SIG-M5 (cell line): ENCODE results near the gene THADA.

ENCODE experiments used
- DNase-seq: peaks from one replicate; lab custom pipeline; 2025; lab: John Stamatoyannopoulos, UW

THADA gene

DNA sequence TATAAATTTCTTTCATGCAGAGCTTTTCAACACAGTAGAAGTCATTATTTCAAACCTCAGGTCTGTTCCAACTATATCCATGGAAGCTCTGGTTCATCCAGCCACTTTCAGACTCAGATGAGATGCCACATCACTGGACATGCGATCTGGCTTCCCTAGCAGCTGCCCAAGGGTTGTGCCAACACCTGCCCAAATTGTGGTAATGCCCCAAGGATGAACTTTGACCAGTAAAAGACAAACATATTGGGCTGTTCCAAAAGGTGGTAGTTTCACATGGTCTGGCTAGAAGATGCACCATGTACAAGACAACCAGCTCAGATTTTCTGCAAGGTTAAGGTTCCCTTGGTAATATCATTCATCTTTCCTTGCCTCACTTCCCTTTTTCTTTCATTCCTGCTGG is 101.9 kb downstream of the THADA start:
- DNase-seq = no peak

DNA sequence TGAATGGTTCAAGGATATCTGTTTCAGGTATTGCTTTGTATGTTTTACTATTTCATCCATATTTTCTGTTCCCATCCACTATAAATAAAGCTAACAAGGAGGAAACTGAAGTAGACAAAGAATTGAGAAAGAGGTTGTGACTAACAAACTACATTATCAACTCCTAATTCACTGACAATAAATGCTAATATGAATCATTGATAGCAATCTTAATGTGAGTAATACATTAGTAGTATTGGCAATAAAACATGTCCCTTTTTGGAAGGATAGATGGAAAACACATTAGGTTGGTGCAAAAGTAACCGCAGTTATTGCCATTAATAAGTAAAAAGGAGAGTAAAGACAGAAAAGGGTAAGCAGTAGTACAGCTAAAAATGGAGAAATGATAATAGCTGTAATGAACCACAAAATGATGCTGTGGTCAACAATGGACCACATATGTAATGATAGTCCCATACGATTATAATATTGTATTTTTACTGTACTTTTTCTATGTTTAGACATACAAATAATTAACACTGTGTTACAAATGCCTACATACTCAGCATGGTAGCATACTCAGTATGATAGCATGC is 104.7 kb downstream of the THADA start:
- DNase-seq = no peak

DNA sequence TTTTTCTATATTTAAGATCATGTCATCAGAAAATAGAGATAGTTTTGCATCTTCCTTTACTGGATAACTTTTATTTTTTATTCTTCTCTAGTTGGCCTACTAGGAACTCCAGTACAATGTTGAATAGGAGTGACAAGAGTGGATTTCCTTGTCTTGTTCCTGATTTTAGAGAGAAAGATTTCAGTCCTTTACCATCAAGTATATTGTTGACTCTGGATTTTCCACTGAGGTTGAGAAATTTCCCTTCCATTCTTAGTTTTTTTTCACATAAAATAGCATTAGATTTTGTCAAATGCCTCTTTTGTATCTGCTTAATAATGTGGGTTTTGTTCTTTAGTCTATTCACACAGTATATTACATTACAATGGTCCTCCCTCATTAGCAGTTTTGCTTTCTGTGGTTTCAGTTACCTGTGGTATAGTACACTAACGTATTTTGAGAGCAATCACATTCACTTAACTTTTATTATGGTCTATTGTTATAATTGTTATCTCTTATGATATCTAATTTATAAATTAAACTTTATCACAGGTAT is 105.5 kb downstream of the THADA start:
- no peak for DNase-seq

DNA sequence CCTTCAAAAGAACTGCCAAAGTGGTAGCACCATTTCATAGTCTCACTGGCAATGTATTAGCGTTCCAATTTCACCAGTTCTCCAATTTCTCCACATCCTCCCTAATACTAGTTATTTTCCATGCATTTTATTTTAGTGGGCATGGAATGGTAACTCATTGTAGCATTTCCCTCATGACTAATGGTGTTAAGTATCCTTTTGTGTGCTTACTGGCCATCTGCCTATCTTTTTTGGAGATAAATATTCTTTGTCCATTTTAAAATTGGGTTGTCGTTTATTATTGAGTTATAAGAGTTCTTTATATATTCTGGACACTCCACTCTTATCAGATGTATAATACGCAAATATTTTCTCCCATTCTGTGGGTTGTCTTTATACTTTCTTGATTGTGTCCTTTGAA is 107.1 kb downstream of the THADA start:
- no peak for DNase-seq

DNA sequence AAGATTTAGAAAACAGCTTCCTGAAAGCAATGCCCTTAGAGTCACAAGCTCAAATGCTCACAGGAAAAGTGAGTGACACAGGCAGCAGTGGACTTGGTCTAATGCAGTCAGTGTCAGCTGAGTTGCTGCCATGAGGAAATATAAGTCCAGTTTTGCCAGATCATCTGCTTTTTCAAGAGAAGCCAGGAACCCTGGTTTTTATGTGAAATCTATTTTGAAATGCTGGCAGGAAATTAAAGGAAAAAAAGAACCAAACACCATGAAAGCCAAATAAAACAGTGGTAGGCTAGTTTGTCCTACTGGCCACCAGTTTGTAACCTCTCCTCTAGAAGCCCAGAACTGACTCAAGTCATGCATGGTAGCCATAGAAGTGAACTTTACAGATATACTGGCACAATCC is 109.2 kb downstream of the THADA start:
- DNase-seq = no peak

DNA sequence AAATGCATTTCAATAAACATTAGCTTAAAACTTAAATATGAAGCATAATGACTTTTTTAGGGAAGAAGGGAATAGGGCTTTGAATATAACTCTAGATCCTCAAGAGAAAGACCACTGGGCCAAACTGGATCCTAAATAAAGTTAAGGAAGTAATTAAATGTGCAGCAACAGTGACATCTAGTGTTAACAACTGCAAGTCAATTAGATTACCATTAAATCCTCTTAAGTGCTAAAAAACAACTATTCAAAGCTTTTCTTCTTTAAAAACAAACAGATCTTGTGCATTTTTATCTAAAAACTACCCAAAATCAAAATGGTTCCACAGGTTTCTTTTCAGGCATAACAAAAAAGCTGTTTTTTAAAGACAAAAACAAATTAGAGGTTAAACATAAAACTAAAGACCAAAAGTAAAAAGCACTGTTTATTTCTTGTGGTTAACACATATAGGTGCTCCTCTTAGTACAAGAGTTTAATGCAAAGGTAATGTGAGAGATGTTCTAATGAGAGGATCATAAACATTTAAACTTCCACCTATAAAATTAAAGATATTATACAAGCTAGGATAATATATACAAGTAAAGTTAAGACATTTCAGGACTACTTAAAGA is 111.4 kb downstream of the THADA start:
- peak; percentile 49 for DNase-seq

DNA sequence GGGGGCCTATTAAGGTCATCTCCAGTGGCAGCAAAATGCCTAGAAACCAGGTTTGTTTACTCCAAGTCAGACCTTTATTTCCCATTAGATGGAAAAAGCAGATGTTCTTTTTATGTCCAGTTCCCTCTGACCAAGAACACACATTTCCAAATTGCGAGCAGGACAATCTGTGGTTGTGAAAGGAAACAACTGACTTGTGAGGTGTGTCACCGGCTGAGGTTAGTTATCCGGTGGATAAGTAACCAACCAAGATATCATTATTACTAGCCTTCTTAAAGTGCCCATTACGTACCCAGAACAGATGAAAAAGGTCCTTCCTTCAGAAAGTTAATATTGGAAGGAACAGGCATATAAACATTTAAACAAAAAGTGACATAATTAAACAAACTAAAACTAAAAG is 112.9 kb downstream of the THADA start:
- DNase-seq = no peak

DNA sequence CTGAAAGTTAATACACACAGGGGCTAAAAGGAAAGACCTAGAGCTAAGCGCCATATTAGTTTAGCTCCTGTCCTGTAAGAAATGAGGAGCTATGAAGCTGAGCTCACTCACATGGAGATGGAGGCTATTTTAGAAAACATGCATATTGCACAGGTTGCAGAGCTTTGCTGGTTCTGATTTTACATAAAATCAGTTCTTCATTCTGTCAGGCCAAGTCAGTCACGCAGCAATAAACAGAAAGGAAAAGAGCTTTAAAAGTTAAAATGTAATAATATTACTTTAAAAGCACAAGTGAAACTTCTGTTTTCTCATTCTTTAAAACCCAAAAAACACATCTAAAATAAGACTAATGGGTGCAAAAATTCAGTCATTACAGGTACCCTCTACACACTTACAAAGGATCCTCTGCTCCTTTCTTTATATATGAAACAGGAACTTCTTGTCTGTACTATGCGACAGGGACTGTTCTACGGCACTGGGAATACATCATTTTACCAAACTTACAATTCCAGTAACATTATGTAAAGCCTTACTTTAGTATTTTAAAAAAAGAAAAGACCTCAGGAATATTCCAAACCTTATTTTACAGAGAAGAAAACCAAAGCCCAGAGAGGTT is 113.8 kb downstream of the THADA start:
- no peak for DNase-seq

DNA sequence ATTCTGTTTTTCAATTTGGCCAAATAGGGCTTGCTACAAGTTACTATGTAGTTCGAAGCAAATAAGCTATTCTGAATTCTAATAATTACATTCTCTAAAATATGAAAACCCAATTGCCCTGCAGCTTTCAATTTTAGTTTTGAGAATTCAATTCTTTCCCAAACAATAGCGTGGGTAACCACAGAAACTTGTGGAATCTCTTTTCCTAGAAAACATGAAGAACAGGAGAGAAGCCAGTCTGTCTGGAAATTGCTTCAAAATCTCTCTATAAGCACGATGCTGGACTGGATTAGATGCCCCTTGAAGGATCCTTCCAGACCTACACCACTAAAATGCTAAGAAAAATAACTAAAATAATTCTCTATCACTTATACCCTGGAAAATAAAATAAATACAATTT is 115.0 kb downstream of the THADA start:
- no peak for DNase-seq

DNA sequence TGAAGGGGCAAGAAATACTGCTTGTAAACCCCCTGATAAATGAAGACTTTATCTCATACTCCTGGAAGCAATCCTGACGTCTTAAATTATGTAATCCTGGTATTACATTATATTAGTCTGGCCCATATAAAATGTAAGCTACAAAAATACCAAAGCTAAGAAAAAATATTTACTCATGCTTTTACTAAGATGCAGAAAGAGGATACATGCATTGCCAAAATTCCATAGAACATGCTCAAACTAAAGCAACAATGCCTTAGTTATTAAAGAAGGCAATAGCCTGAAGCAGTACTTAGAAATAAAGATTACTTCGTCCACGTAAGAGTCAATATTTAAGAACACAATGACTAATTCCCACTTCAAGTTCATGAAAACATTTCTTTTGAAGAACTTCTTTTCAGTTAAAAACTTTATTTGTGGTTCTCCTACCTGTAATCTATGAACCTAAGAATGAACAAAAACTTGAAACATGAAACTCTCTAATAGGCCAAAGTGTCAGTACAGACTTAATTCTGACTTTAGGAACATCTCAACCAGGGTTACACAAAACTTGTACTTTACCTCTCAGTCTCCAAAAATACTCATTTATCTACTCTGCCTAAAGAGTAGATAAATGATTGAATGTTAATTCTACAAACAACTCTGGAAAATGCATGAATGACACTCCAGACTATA is 117.3 kb downstream of the THADA start:
- DNase-seq = no peak

DNA sequence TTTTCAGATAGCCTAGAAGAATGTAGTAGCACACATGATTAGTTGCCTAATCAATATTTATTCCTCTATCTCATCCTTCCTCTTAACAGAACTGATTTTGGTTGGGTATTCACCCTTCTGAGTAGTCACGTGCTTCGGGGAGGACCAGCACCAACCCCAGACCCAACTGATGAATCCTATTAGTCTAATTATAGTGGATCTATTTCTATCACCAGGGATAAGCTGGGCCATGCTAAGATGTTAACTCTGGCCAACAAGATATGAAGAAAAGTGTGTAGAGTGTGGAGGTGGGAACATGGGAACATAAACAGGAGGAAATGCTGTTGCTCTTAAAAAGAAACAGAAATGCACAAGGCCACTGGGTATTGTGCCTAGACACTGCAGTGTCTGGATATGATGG is 119.9 kb downstream of the THADA start:
- no peak for DNase-seq

DNA sequence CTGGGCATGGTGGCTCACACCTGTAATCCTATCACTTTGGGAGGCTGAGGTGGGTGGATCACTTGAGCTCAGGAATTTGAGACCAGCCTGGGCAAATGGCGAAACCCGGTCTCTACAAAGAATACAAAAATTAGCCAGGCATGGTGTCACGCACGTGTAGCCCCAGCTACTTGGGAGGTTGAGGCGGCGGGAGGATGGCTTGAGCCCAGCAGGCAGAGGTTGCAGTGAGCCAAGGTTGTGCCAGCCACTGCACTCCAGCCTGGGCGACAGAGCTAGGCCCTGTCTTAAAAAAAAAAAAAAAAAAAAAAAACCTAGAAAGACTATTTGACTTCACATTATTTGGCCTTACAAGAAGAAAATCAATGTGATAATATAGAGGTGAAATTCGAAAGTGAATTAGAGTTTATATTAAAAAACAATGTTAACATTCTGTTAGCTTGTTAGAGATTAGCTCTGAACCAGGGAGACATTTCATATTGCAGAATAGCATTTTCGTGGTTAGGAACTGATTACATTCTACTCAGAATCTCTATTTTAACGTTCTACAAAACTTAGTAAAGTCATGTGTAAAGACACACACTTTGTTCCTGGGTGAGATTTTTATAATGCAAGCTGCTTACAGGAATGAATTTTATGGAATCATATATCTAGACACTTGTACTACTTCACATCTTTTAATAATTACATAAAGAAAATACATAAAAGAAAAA is 120.5 kb downstream of the THADA start:
- no peak for DNase-seq

DNA sequence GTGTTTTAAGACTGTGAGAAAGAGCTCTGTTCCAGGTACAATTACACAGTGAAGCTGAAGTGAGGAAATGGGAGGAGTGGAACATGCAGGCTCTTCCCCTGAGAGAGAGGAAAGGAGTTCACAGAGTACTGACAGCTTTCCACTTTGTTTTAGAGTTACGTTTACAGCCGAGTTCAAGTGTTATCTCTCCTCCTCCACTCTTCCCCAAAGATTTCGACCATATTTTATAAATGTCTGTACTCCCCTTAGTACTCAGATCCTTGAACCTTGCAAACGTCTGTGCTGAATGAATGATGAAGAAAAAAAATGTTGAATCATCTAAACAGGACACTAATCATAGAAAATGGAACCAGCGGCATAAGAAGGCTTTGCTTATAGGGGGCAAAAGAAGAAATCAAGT is 121.6 kb downstream of the THADA start:
- no peak for DNase-seq

DNA sequence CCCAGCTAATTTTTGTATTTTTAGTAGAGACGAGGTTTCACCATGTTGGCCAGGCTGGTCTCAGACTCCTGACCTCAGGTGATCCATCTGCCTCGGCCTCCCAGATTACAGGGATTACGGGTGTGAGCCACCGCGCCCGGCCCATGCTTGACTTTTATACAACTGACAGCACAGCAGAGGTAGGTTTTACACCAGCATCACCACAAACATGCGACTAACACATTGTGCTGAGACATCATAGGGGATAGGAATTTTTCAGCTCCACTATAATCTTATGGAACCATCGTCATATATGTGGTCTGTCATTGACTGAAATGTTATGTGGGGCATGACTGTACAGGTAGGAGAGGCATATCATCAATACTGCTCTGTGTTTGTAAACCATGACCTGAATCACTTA is 122.1 kb downstream of the THADA start:
- DNase-seq = no peak

DNA sequence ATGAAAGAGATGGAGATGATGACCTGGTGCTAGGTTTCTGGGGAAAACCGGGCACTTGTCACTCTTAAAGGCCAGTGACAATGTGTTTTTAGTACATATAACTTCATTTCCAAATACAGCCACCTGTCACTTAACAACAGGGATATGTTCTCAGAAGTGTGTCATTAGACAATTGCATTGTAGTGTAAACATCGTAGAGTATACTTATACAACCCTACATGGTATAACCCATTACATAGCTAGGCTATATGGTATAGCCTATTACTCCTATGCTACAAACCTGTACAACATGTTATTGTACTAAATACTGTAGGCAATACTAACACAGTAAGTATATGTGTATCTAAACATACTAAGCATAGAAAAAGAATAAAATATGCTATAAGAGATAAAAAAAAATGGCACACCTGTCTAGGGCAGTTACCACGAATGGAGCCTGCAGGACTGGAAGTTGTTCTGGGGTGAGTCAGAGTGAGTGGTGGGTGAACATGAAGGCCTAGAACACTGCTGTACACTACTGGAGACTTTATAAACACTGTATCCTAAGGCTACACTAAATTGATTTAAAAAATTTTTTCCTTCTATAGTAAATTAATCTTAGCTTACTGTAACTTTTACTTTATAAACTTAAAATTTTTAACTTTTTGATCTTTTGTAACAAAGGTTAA is 123.2 kb downstream of the THADA start:
- DNase-seq = no peak

DNA sequence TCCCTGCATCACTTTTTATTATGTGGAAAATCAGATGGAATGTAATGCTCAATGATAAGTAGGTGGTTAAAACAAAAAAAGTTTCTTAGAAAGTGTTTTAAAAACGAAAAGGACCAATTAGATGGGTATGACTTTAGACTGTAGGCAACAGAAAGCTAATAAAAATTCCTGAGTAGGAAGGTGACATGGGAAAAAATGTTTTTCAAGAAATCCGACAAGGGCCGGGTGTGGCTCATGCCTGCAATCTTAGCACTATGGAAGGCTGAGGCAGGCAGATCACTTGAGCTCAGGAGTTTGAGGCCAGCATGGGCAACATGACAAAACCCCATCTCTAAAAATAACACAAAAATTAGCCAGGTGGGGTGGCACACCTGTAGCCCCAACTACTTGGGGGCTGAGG is 126.1 kb downstream of the THADA start:
- DNase-seq = no peak

DNA sequence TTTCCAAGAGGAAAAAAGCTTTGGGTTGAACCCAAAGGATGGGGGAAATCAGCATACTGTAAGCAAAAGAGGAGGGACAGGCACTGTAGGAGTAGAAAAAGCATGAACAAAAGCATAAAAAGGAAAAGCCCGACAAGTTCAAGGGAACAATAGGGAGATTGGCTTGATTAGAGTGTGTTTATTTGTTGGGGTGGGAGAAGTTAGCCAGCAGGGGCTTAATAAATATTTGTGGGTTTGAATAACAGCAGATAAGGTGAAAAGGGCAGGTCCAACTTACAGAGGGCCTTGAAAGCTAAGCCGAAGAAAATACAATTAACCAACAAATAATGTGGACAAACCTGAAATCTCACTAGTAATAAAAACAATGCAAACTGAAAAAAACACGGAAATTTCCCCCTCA is 126.7 kb downstream of the THADA start:
- DNase-seq = no peak

DNA sequence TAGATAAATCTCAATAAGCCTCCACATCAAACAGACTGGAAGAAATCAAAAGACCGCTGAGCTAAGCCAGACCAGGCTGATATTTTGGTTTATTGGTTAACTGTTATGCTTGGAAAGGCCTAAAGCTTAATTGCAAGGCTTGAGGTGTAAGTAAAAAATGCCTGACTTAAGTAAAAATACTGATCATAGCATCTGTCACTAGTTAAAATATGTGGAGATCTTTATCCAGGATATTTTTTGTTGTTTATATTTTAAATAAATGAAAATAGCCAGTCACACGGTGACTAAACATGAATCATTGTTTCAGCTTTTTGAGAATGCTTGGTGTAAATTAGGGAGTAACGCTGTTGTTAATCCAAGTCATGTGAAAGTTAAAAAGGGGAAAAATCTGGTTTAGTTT is 127.9 kb downstream of the THADA start:
- DNase-seq = no peak

DNA sequence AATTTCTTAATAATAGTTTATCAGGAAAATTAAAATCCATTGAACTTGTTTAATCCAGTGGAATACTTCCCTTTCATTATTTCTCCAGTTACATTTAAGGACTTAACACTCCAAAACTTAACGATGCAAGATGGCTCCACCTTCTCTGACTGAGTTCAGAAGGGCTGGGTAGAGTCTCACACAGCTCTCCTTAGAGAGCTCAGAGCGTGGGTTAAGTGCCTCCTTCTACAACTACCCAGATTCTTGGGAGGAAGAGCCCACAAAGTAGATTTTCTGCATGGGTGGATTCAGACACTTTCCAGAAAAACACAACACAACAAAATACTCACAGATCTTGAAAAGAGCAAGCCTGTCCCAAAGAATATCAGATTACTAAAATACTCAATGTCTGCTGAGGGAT is 130.6 kb downstream of the THADA start:
- no peak for DNase-seq

DNA sequence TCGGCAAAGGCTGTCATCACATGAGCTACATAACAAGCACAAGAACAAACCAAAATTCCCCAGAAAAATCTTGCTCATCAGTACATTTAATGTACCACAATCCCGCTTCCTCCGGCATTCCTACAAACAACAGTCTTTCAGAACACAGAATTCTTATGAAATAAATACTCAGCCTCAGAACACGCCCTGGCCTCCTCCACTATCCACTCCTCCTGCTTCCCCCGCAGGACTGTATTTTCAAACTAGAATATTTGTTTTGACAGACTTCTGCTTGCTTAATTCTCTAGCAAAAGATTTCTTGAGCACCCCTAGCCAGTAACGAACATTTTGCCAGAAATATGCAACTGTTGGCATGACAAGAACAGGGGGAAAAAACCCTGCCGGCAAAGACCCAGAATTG is 131.2 kb downstream of the THADA start:
- no peak for DNase-seq

DNA sequence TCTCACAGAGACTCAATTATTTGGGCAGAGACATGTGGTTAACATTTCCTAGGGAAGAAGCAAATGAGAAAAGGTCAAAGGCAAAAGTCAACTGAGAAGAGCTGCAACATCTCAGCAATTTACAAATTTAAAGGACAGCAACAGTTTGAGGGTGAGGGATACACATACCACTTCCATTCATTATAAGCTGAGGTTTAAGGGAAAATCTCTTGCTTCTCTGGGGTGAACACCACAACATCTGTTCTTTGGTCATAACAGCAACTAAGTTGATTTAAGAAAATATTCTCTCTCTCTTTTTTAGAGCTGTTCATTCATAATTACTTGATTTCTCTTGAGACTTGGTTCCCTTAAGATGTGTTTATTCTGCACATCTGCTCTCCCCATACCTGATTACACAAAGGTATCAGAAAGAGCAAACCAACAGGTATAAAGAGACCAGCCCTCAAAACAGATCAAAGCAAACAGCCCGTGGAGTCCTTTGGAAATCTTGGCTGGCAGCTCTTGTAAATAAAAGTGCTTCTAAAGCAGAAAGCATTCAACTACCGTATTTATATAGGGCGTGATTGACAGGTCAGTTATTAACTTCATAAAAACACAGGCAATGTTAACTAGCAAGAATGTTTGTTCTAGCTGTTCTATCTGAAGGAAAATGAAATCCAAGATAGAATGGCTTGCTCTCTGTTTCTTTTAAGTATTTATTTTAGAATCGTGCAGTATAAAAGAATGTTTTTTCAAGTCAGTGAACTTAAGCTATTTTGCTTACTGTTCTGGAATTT is 132.8 kb downstream of the THADA start:
- DNase-seq = no peak
